DND-41 (cell line): Measurements from ENCODE around the gene ORMDL2.

ENCODE experiments used
- CTCF ChIP-seq: IDR thresholded peaks from 2 replicates; pipeline ENCODE4 v1.5.1; 2012; ENCODE audit warnings: borderline replicate concordance, low read length, moderate library complexity, mild to moderate bottlenecking; ENCODE audit not compliant: poor library complexity, severe bottlenecking; ENCODE audit errors: extremely low read depth
- EZH2 ChIP-seq: IDR thresholded peaks from 3 replicates; pipeline ENCODE4 v1.6.1; 2012; ENCODE audit warnings: borderline replicate concordance, low read depth, mild to moderate bottlenecking, moderate library complexity, low read length, inconsistent platforms; ENCODE audit not compliant: severe bottlenecking

- TF ChIP-seq CTCF (no peak), EZH2 (no peak)
Measured at GRCh38 chr12:55861396-55861795, 43.6 kb downstream of the ORMDL2 start.
